Kidney epithelial cell (primary cell): ENCODE results near the gene NBAS. TPM values are rescaled to one million over a fixed set of nuclear protein-coding genes. Genes with fewer than 3 reads are reported as not detected.

ENCODE experiments used
- DNase-seq: peaks from one replicate; pipeline ENCODE4 v3.0.0-alpha.2; 2010; ENCODE audit warnings: low read depth
- H3K27me3 ChIP-seq: 2 replicates; pipeline ENCODE4 v1.6.0; 2011; ENCODE audit warnings: low read length; ENCODE audit not compliant: control insufficient read depth, insufficient read depth
- H3K36me3 ChIP-seq: 2 replicates; pipeline ENCODE4 v1.5.1; 2011; ENCODE audit warnings: low read length; ENCODE audit not compliant: control insufficient read depth, insufficient read depth
- H3K4me3 ChIP-seq: 2 replicates; pipeline ENCODE4 v1.5.1; 2011; ENCODE audit warnings: low read depth, mild to moderate bottlenecking, control low read depth, low read length
- total RNA-seq: library from RNA; depleted of rRNA; stranded (reverse); fragments of >200 nt; gene quantifications from 2 replicates; pipeline ENCODE4 v1.2.3, GENCODE V29; 2015
- TF ChIP-seq, protein P1 (sequence below): IDR thresholded peaks from 2 replicates; pipeline ENCODE4 v1.5.1; 2011; ENCODE audit warnings: mild to moderate bottlenecking, moderate library complexity, low read length, control low read depth, inconsistent platforms; ENCODE audit not compliant: insufficient read depth, poor library complexity, severe bottlenecking

NBAS gene
- total RNA-seq, 1 donor from 2014 or later: 67.0 TPM

DNA sequence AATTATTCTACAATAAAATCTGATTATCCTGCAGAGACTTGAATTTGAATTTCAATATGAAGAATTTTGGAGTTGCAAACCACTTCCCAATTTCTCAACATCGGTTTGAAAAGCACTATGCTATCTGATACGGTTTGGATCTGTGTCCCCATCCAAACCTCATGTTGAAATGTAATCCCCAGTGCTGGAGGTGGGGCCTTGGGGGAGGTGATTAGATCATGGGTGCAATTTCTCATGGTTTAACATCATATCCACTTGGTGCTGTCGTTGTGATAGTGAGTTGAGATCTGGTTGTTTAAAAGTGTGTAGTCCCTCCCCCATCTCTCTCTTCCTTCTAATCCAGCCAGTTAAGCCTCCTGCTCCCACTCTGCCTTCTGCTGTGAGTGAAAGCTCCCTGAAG, 205.7 kb downstream of the NBAS start:
- DNase-seq: no peak
- no peaks in the 10 kb centered on the region for H3K27me3 ChIP-seq
- TF ChIP-seq, protein P1, sequence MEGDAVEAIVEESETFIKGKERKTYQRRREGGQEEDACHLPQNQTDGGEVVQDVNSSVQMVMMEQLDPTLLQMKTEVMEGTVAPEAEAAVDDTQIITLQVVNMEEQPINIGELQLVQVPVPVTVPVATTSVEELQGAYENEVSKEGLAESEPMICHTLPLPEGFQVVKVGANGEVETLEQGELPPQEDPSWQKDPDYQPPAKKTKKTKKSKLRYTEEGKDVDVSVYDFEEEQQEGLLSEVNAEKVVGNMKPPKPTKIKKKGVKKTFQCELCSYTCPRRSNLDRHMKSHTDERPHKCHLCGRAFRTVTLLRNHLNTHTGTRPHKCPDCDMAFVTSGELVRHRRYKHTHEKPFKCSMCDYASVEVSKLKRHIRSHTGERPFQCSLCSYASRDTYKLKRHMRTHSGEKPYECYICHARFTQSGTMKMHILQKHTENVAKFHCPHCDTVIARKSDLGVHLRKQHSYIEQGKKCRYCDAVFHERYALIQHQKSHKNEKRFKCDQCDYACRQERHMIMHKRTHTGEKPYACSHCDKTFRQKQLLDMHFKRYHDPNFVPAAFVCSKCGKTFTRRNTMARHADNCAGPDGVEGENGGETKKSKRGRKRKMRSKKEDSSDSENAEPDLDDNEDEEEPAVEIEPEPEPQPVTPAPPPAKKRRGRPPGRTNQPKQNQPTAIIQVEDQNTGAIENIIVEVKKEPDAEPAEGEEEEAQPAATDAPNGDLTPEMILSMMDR: no peak
- H3K36me3 ChIP-seq: no peaks in the 10 kb centered on the region
- H3K4me3 ChIP-seq: no peak overlapping the region

DNA sequence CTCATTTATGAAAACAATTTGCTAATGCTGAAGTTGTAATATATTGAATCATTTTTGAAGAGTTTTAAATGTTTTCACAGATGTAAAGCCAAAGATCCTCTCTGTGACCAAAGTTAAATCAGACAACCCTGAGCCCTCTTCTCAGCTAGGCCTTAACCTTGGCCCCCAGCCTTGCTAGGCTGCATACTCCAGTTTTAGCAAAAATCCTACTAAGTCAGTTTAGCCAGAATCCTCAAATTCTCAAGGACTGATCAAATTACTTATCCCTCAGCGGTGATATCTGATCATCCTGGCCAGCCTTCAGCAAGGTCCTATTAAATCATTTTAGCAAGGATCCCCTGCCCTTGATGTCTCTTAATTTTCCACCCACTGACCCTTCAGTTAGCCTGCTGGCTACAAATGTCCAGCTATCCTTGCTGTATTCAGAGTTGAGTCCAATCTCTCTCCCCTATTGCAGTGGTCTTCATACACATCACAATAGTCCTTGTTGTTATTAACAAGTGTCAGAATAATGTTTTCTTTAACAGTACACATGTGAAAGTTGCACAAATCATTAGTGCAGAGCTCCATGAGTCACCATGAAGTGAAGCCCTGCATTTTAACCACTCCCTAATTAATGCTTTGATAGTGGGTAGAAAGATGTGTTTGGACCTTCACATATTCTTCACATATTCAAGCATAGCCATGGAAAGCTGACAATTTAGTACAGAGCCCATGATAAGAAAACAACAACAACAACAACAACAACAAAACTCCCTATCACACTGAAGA, 206.4 kb downstream of the NBAS start:
- no peak for DNase-seq

DNA sequence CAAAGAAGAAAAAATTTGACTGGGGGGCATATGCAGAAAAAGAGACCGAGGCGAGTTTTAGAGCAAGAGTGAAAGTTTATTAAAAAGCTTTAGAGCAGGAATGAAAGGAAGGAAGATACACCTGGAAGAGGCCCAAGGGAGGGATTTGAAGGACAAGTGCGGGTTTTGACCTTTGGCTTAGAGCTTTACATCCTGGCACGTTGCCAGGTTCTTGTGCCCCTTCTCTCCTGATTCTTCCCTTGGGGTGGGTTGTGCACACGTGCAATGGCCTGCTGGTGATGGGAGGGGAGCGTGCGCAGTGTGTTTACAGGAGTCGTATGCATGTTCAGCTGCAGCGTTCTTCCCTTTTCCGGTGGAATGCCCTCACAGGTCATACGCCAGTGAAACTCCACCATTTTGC, 208.8 kb downstream of the NBAS start:
- TF ChIP-seq, protein P1: no peak
- H3K27me3 ChIP-seq: no peaks in the 10 kb centered on the region
- DNase-seq: no peak
- H3K36me3 ChIP-seq: no peaks in the 10 kb centered on the region
- no peak overlapping the region for H3K4me3 ChIP-seq

More for the DNA sequence above, 206.4 kb downstream of the NBAS start:
- TF ChIP-seq, protein P1: no peak
- no peaks in the 10 kb centered on the region for H3K36me3 ChIP-seq
- no peaks in the 10 kb centered on the region for H3K27me3 ChIP-seq
- no peak overlapping the region for H3K4me3 ChIP-seq

DNA sequence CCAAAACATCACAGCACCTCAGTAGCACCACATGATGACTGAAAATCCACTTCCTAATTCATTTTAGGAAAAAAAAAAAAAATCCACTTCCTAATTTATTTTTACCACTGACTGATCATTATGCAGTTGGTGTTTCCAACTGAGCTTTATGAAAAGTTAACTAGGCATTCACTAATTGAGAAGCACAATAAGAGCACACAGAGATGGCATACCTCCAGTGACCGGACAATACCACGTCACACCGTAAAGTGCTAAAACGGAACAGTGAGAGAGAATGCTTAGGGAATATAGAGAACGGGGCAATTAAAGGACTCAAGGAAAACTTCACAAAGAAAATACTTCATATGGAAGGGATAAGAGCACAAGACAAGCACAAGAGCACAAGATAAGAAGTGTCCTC, 212.5 kb downstream of the NBAS start:
- TF ChIP-seq, protein P1: no peak
- Histone ChIP-seq H3K4me3 (no peak overlapping the region), H3K27me3 (no peaks in the 10 kb centered on the region), H3K36me3 (no peaks in the 10 kb centered on the region)
- DNase-seq: no peak

DNA sequence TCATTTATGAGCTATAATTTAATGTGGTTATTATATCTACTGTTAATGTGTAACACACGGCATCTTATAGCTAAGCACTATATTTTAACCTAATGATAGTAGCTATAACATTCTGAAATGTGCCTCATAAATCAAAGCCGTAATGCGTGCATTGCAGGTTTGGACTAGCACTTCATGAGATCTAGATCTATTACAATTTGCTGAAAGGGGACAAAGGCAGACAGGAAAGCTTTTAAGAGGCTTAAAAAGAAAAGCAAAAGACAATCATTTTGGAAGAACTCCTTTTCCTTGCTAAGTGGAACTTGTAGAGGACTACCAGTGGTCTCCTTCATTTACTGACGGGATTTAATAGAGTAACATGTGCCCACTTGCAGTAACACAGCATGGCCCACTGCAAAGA, 213.1 kb downstream of the NBAS start:
- no peak for DNase-seq

More for the DNA sequence above, 213.1 kb downstream of the NBAS start:
- H3K27me3 ChIP-seq: no peaks in the 10 kb centered on the region
- TF ChIP-seq, protein P1: no peak
- no peaks in the 10 kb centered on the region for H3K36me3 ChIP-seq
- H3K4me3 ChIP-seq: no peak overlapping the region
